HepG2 (cell line): Measurements from ENCODE around the gene UGT1A8. TPM values are rescaled to one million over a fixed set of nuclear protein-coding genes. Genes with fewer than 3 reads are reported as not detected.

Experiments used
- ATAC-seq: fragments of 200-7000 bp; cut with Tn5 transposase; 3 replicates; pipeline ENCODE4 v1.9.1; 2020; ENCODE audit warnings: mild to moderate bottlenecking, moderate library complexity
- BruUV-seq: library from RNA; stranded (reverse); fragments of 400-500 nt; replicated peaks from 2 replicates; lab custom pipeline; 2021; lab: Mats Ljungman, UMichigan
- CTCF ChIA-PET: fragments of 300-600 bp; formaldehyde crosslinking; extraction: SDS; loops from one replicate; lab custom pipeline; 2021; ENCODE audit warnings: low total read pairs, inconsistent platforms, low intra/inter-chr PET ratio; lab: Yijun Ruan, JAX
- POLR2A ChIA-PET: fragments of 350-600 bp; sonication (Branson Sonifier 250); formaldehyde crosslinking; loops from one replicate; lab custom pipeline; 2020; ENCODE audit warnings: antibody characterized with exemption, inconsistent platforms; lab: Yijun Ruan, JAX
- DNase-seq: peaks from one replicate; pipeline ENCODE4 v3.0.0-alpha.2; 2015; ENCODE audit warnings: low spot score
- FAIRE-seq: peaks from 3 replicates; lab custom pipeline; 2011; peaks lifted over from hg19 to GRCh38; lab: Jason Lieb, UNC
- H2AFZ ChIP-seq: one replicate; pipeline ENCODE4 v1.6.1; 2011; ENCODE audit warnings: low read length, inconsistent platforms
- H3K27ac ChIP-seq: fragments of 300-600 bp; 3 replicates; pipeline ENCODE4 v1.8.0; 2011; ENCODE audit warnings: mixed run types, mild to moderate bottlenecking, mixed read lengths, low read length, inconsistent platforms; ENCODE audit not compliant: insufficient read depth; ENCODE audit errors: extremely low read length
- H3K27me3 ChIP-seq, 2 experiments: fragments of 200-600 bp in 1 of 2; 2 replicates in 1 of 2; 3 replicates in 1 of 2; pipeline versions ENCODE4 v1.6.0 to v1.8.0; 2011; ENCODE audit warnings: low read length in 2 of 2, mild to moderate bottlenecking in 2 of 2, moderate library complexity in 2 of 2, inconsistent platforms in 1 of 2; ENCODE audit not compliant: insufficient read depth in 2 of 2, control insufficient read depth in 1 of 2
- H3K36me3 ChIP-seq, 2 experiments: fragments of 200-600 bp in 1 of 2; replicated peaks in 1 of 2; 2 replicates in 1 of 2; 3 replicates in 1 of 2; pipeline versions ENCODE4 v1.5.1 to v1.8.0; 2011; ENCODE audit warnings: low read length in 2 of 2, inconsistent platforms in 1 of 2; ENCODE audit not compliant: insufficient read depth in 2 of 2, control insufficient read depth in 1 of 2
- H3K4me1 ChIP-seq: 2 replicates; pipeline ENCODE4 v1.5.1; 2012; ENCODE audit warnings: low read length, inconsistent platforms; ENCODE audit not compliant: insufficient read depth
- H3K4me2 ChIP-seq: 2 replicates; pipeline ENCODE4 v1.6.0; 2011; ENCODE audit warnings: low read depth, low read length, inconsistent platforms
- H3K4me3 ChIP-seq, 3 experiments: fragments of 200-600 bp in 1 of 3; sonication (generic), shearing (Covaris generic) in 1 of 3; replicated peaks in 1 of 3; 2 replicates each; pipeline ENCODE4 v1.5.1; 2011 to 2016; ENCODE audit warnings: low read length in 3 of 3, inconsistent platforms in 2 of 3, low read depth in 2 of 3, mild to moderate bottlenecking in 2 of 3, control low read depth in 1 of 3, mixed read lengths in 1 of 3; ENCODE audit not compliant: insufficient read depth in 1 of 3
- H3K79me2 ChIP-seq: one replicate; pipeline ENCODE4 v1.6.1; 2011; ENCODE audit warnings: low read length, inconsistent platforms; ENCODE audit not compliant: insufficient read depth
- H3K9ac ChIP-seq: 2 replicates; pipeline ENCODE4 v1.6.0; 2011; ENCODE audit warnings: mild to moderate bottlenecking, low read depth, low read length, inconsistent platforms; ENCODE audit not compliant: insufficient read depth
- H3K9me3 ChIP-seq: 2 replicates; pipeline ENCODE4 v1.5.1; 2012; ENCODE audit warnings: mild to moderate bottlenecking, low read length
- H4K20me1 ChIP-seq: 2 replicates; pipeline ENCODE4 v1.6.0; 2011; ENCODE audit warnings: inconsistent platforms, mild to moderate bottlenecking, low read length, moderate library complexity; ENCODE audit not compliant: insufficient read depth
- ARNT ChIP-seq: fragments of 450-650 bp; IDR thresholded peaks from 2 replicates; pipeline ENCODE4 v1.6.1; 2017
- HMGXB3 ChIP-seq: sonication (generic); formaldehyde crosslinking; IDR thresholded peaks from 2 replicates; pipeline ENCODE4 v1.4.0; 2020; ENCODE audit warnings: missing genetic modification reagents, borderline replicate concordance
- JUND ChIP-seq: sonication (generic); formaldehyde crosslinking; IDR thresholded peaks from 2 replicates; pipeline ENCODE4 v1.8.0; 2022; ENCODE audit warnings: mild to moderate bottlenecking, missing genetic modification reagents
- NFRKB ChIP-seq: fragments of 450-650 bp; IDR thresholded peaks from 2 replicates; pipeline ENCODE4 v1.6.1; 2017
- RELA ChIP-seq: sonication (generic); formaldehyde crosslinking; IDR thresholded peaks from 2 replicates; pipeline ENCODE4 v1.4.0; 2020; ENCODE audit warnings: missing genetic modification reagents
- SALL1 ChIP-seq: sonication (generic); formaldehyde crosslinking; IDR thresholded peaks from 2 replicates; pipeline ENCODE4 v1.8.0; 2022; ENCODE audit warnings: mild to moderate bottlenecking, missing genetic modification reagents
- ZNF317 ChIP-seq: sonication (generic); formaldehyde crosslinking; IDR thresholded peaks from 2 replicates; pipeline ENCODE4 v1.5.0; 2020; ENCODE audit warnings: mild to moderate bottlenecking, missing genetic modification reagents
- ZNF354B ChIP-seq: sonication (generic); formaldehyde crosslinking; IDR thresholded peaks from 2 replicates; pipeline ENCODE4 v1.8.0; 2022; ENCODE audit warnings: mild to moderate bottlenecking, missing genetic modification reagents
- ZNF543 ChIP-seq: sonication (generic); formaldehyde crosslinking; IDR thresholded peaks from 2 replicates; pipeline ENCODE4 v1.4.0; 2020; ENCODE audit warnings: mild to moderate bottlenecking, missing genetic modification reagents
- ZNF670 ChIP-seq: sonication (generic); formaldehyde crosslinking; IDR thresholded peaks from 2 replicates; pipeline ENCODE4 v1.8.0; 2022; ENCODE audit warnings: mild to moderate bottlenecking, missing genetic modification reagents, borderline replicate concordance
- ZNF780A ChIP-seq: sonication (generic); formaldehyde crosslinking; IDR thresholded peaks from 2 replicates; pipeline ENCODE4 v1.8.0; 2022; ENCODE audit warnings: mild to moderate bottlenecking, missing genetic modification reagents, moderate library complexity
- WGBS: methylation state at CpG from one replicate; pipeline ENCODE4 v1.1.6; 2017; ENCODE audit warnings: low lambda C conversion rate; 5-methylcytosine and 5-hydroxymethylcytosine counted together
- in situ Hi-C: cut with HindIII; loops from 2 replicates; pipeline ENCODE4 v1.10.0; 2017; ENCODE audit warnings: low pct_unique_long_range_greater_than_20kb; ENCODE audit not compliant: extremely low pct_ligation_motif_present
- intact Hi-C: fragments of 100-400 bp; cut with micrococcal nuclease; formaldehyde crosslinking; loops from one replicate; pipeline ENCODE4 v1.10.0; 2022; ENCODE audit not compliant: unreplicated experiment
- polyA plus RNA-seq, 8 experiments: library from polyadenylated mRNA; depleted of rRNA in 3 of 8; stranded (reverse) in 7 of 8; unstranded in 1 of 8; fragments of >200 nt; fragmentation: Illumina TruSeq in 4 of 8; extraction: Trizol in 4 of 8; gene quantifications; 2 replicates each; pipeline versions ENCODE4 v1.2.1 to v1.2.3, GENCODE V29; 2011 to 2016; ENCODE audit warnings: low read depth in 4 of 8, missing spikeins in 1 of 8, mixed read lengths in 1 of 8; ENCODE audit not compliant: insufficient read depth in 1 of 8
- total RNA-seq, 5 experiments: library from RNA; depleted of rRNA; stranded (reverse); fragments of >200 nt; fragmentation: Illumina TruSeq; extraction: Trizol; gene quantifications; 2 replicates each; pipeline ENCODE4 v1.2.3, GENCODE V29; 2016; ENCODE audit warnings: low read depth in 1 of 5

UGT1A8 gene
- total and polyA plus RNA-seq, 2 of the 13 experiments (the other 11 are each of a cell fraction or from before 2014, with no cell fraction given) = not detected

- BruUV-seq = no TSS peak
- Histone ChIP-seq H3K4me3 (no peak within 1 kb of the TSS), H3K27ac (no peak within 1 kb of the TSS), H2AFZ (no peak within 1 kb of the TSS), H3K79me2 (no peaks in the 10 kb centered on the region), H3K36me3 (no peaks in the 10 kb centered on the region), H3K9me3 (no peaks in the 10 kb centered on the region), H3K9ac (no peak within 1 kb of the TSS), H4K20me1 (no peaks in the 10 kb centered on the region), H3K4me1 (no peaks in the 10 kb centered on the region), H3K27me3 (peaks cover 2 to 8% of the 10 kb centered on the region in 2 experiments; a peak in 2 of 5 replicates), H3K4me2 (no peak within 1 kb of the TSS)
- intact Hi-C loops = no loop called here
- in situ Hi-C loops = no loop called here
- TF ChIP-seq ZNF543 (CRISPR knock-in tag) (no peak), ZNF670 (CRISPR knock-in tag) (no peak), JUND (CRISPR knock-in tag) (no peak), ZNF780A (CRISPR knock-in tag) (no peak), ZNF354B (CRISPR knock-in tag) (no peak), RELA (CRISPR knock-in tag) (no peak), SALL1 (no peak), HMGXB3 (CRISPR knock-in tag) (no peak), NFRKB (no peak), ZNF317 (CRISPR knock-in tag) (no peak), ARNT (no peak)
- POLR2A ChIA-PET = no interaction called here
- CTCF ChIA-PET = no interaction called here
- 80% methylated on average over 7 of the region's 7 CpGs for WGBS
- FAIRE-seq (no peak), ATAC-seq (no peak), DNase-seq (no peak)
Observed at GRCh38 chr2:233718552-233718951, 101.1 kb downstream of the UGT1A8 start, which contains the start of gene UGT1A4. UGT1A4 (plus strand) TSS chr2:233718736; CDS start chr2:233718821, 85 bp downstream.
